ENCODE data around the gene TKT.

The TKT gene

DNA sequence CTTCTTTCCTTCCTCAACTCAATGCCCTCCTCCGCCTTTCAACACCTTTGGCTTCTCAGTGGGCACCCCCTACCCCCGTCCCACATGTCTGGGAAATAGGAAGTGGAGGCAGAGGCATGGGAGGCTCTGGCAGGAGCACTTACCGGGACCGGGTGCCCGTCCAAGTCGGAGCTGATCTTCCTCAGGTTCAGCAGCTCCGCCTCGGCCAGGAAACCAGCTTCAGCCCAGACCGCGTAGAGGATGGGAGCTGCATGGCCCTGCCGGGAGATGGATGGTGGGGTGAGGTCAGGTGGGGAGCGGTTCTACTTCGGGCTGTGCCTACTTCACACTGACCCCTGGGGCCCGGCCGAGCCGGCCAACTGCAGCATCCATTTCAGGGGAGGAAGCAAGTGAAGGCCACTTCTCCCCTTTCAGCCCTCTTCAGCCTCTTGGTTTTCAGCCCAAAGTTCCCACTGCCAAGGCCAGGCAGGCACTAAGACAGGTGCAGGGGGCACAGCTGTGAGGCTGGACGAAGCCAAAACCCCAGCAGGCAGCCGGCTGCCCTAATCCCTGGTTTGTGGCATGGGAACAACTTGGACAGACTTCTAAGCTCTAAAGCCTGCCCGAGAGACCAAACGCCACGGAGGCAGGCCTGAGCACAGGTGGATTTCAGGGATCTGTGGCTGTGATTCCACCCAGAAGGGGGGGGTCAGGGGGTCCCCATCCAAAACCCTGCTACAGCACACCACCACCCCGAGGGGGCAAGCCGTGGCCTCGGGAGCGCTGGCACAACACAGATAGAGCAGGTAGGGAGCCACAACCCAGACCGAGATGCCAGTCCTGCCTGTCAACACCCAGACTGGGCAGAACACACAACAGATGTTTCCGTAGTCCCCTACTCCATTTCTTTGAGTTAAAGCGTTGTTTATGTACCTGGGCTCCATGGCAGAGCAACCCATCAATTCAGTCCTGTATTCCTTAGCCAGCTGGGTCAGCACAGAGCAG lies 14.5 kb downstream of the TKT start:
- Histone ChIP-seq H3K4me3 (ENCODE audit: low read length in 2 of 2) (no peak overlapping the region), H3K9ac (ENCODE audit: low read length in 2 of 2) (no peak overlapping the region), H3K27me3 (ENCODE audit: control insufficient read depth in 1 of 2, insufficient read depth in 2 of 2, low read length in 2 of 2) (no peaks in the 10 kb centered on the region), H3K4me1 (ENCODE audit: control insufficient read depth, insufficient read depth, low read length) (peaks cover 29% of the 10 kb centered on the region), H3K9me3 (ENCODE audit: control insufficient read depth in 2 of 2, low read length in 2 of 2) (no peaks in the 10 kb centered on the region), H3K27ac (ENCODE audit: low read length) (no peak overlapping the region), H3K36me3 (ENCODE audit: control insufficient read depth in 2 of 2, insufficient read depth in 2 of 2, low read length in 2 of 2) (peaks cover 38 to 39% of the 10 kb centered on the region in 2 donors)

DNA sequence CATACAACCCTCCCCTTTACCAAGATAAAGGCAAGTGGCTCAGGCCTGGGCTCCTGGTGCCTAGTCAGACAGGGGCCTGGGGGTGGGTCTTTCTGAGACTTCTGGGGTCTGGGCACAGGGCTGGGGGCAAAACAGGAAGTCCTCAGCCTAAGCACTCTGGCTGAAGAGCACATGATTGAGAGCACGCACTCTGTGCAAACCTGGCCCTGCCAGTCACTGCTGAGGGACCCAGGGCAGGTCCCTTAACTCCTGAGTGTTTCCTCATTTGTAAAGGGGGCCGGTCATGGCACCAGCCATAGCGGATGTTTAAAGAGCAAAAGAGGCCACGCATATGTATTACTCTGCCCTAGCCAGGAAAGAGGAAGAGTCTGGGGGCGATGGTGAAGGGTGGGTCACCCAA lies 16.0 kb downstream of the TKT start:
- no peaks in the 10 kb centered on the region for H3K9me3 ChIP-seq (ENCODE audit: control insufficient read depth in 2 of 2, low read length in 2 of 2)
- no peak overlapping the region for H3K4me3 ChIP-seq (ENCODE audit: low read length in 2 of 2)
- H3K27ac ChIP-seq (ENCODE audit: low read length) = no peak overlapping the region
- H3K27me3 ChIP-seq (ENCODE audit: control insufficient read depth in 1 of 2, insufficient read depth in 2 of 2, low read length in 2 of 2) = no peaks in the 10 kb centered on the region
- peaks cover 34% of the 10 kb centered on the region for H3K4me1 ChIP-seq (ENCODE audit: control insufficient read depth, insufficient read depth, low read length)
- peaks cover 39 to 45% of the 10 kb centered on the region in 2 donors for H3K36me3 ChIP-seq (ENCODE audit: control insufficient read depth in 2 of 2, insufficient read depth in 2 of 2, low read length in 2 of 2)
- no peak overlapping the region for H3K9ac ChIP-seq (ENCODE audit: low read length in 2 of 2)

DNA sequence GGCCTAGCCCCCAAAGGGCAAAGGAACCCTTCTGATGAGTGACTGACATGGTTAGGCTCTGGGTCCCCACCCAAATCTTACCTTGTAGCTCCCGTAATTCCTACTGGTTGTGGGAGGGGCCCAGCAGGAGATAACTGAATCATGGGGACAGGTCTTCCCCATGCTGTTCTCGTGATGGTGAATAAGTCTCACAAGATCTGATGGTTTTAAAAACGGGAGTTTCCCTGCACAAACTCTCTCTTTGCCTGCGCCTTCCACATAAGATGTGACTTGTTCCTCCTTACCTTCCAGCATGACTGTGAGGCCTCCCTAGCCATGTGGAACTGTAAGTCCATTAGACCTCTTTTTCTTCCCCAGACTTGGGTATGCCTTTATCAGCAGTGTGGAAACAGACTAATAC lies 16.9 kb downstream of the TKT start:
- Histone ChIP-seq H3K27me3 (ENCODE audit: control insufficient read depth in 1 of 2, insufficient read depth in 2 of 2, low read length in 2 of 2) (no peaks in the 10 kb centered on the region), H3K9me3 (ENCODE audit: control insufficient read depth in 2 of 2, low read length in 2 of 2) (no peaks in the 10 kb centered on the region), H3K4me3 (ENCODE audit: low read length in 2 of 2) (no peak overlapping the region), H3K9ac (ENCODE audit: low read length in 2 of 2) (no peak overlapping the region), H3K36me3 (ENCODE audit: control insufficient read depth in 2 of 2, insufficient read depth in 2 of 2, low read length in 2 of 2) (peaks cover 48 to 53% of the 10 kb centered on the region in 2 donors), H3K27ac (ENCODE audit: low read length) (no peak overlapping the region), H3K4me1 (ENCODE audit: control insufficient read depth, insufficient read depth, low read length) (peaks cover 28% of the 10 kb centered on the region)

DNA sequence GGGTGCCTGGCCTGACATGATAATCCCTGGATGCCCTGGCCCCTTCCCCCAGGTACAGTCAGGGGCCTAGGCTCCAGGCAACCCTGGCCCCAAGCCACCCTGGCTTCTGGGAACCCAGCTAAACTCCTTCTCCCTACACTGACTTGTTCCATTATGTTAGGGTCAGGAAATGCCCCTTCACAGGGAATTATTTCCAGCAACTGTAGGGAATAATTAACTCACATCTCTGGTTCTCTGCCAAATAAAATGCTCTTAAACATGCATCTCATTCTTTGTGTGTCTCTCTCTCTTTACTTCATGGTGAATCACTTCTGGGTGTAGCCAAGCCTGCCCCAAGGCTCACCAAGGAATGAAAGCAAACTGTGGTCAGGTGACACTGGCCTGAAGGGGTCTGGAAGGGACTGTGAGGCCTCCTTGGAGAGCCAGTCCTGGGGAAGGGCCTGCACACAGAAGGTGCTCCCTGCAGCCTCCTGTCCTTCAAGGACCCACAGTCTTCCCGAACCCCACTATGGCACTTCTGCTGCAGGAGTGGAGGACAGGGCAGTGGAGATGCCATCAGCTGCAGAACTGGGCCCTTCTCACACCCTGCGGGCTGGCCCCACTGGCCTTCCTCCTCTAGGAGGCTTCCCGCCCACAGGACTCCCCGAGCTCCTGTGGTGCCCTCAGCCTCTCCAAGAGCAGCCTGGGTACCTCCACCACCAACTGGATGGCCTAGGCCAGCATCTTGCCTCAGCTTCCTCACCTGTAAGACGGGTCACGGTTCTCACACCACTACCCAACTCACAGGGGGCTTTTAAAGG lies 17.6 kb downstream of the TKT start:
- Histone ChIP-seq H3K36me3 (ENCODE audit: control insufficient read depth in 2 of 2, insufficient read depth in 2 of 2, low read length in 2 of 2) (peaks cover 55 to 59% of the 10 kb centered on the region in 2 donors), H3K27ac (ENCODE audit: low read length) (no peak overlapping the region), H3K4me1 (ENCODE audit: control insufficient read depth, insufficient read depth, low read length) (peaks cover 25% of the 10 kb centered on the region)

DNA sequence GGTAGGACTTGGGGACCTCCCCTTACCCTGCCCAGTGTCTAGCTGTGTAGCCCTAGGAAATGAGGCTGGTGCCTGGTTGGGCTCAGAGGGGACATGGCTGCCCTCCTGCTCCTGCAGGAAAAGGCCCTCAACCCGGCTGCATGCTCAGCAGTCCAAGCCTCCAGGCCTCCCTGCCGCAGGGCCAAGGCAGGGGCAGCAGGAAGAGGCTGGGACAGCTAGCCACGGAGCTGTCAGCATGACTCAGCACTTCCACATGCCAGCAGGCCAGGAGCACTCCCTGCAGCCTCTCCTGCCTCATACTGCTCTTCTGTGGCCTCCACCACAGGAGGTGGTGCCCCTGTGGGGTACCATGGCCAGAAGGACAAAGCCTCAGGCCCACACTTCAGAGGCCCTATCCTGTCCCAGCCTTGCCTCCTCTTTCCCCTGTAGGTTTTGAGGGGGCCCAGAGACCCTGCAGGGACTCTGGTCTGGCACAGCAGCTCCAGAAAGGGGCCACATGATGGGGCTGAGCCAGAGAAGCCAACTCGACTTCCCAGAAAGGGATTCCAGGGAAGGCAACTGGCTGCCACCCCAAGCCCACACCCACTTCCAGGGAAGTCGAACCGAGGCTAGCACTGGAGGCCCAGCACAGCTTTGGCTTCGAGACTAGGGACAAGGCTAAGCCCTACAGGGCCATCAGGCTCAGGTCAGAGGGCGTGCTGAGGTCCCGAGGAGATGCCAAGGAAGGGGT lies 19.5 kb downstream of the TKT start:
- no peaks in the 10 kb centered on the region for H3K27me3 ChIP-seq (ENCODE audit: control insufficient read depth in 1 of 2, insufficient read depth in 2 of 2, low read length in 2 of 2)
- H3K4me1 ChIP-seq (ENCODE audit: control insufficient read depth, insufficient read depth, low read length) = peaks cover 20% of the 10 kb centered on the region
- no peak overlapping the region for H3K9ac ChIP-seq (ENCODE audit: low read length in 2 of 2)
- H3K4me3 ChIP-seq (ENCODE audit: low read length in 2 of 2) = peak overlapping the region in 1 of 2 donors; percentile 3
- H3K27ac ChIP-seq (ENCODE audit: low read length) = peak overlapping the region; percentile 37
- H3K9me3 ChIP-seq (ENCODE audit: control insufficient read depth in 2 of 2, low read length in 2 of 2) = no peaks in the 10 kb centered on the region
- H3K36me3 ChIP-seq (ENCODE audit: control insufficient read depth in 2 of 2, insufficient read depth in 2 of 2, low read length in 2 of 2) = peaks cover 64 to 69% of the 10 kb centered on the region in 2 donors

More for the DNA sequence above, 17.6 kb downstream of the TKT start:
- H3K9me3 ChIP-seq (ENCODE audit: control insufficient read depth in 2 of 2, low read length in 2 of 2) = no peaks in the 10 kb centered on the region
- H3K27me3 ChIP-seq (ENCODE audit: control insufficient read depth in 1 of 2, insufficient read depth in 2 of 2, low read length in 2 of 2) = no peaks in the 10 kb centered on the region
- H3K4me3 ChIP-seq (ENCODE audit: low read length in 2 of 2) = no peak overlapping the region
- peak overlapping the region in 1 of 2 donors; percentile 13 for H3K9ac ChIP-seq (ENCODE audit: low read length in 2 of 2)

DNA sequence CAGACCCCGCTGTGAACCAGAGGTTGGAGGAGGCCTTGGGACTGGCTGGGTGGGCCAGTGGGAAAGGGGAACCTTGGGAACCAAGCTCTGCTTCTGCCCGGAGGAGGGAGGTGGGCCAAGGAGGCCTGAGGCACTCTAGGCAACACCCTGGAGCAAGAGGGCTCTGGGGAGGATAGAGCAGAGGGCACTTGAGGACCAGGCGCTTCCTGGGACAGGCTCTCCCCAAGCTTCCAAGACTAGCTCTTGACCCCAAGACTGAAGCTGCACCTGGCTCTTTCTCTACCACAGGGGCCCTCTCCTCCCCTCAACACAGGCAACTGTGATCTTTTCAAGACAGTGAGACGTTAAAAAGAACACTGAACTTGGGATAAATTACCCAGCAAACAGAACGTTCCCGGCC lies 20.3 kb downstream of the TKT start:
- peaks cover 20% of the 10 kb centered on the region for H3K4me1 ChIP-seq (ENCODE audit: control insufficient read depth, insufficient read depth, low read length)
- no peaks in the 10 kb centered on the region for H3K9me3 ChIP-seq (ENCODE audit: control insufficient read depth in 2 of 2, low read length in 2 of 2)
- no peak overlapping the region for H3K4me3 ChIP-seq (ENCODE audit: low read length in 2 of 2)
- peaks cover 63 to 70% of the 10 kb centered on the region in 2 donors for H3K36me3 ChIP-seq (ENCODE audit: control insufficient read depth in 2 of 2, insufficient read depth in 2 of 2, low read length in 2 of 2)
- H3K9ac ChIP-seq (ENCODE audit: low read length in 2 of 2) = no peak overlapping the region
- H3K27me3 ChIP-seq (ENCODE audit: control insufficient read depth in 1 of 2, insufficient read depth in 2 of 2, low read length in 2 of 2) = no peaks in the 10 kb centered on the region
- peak overlapping the region; percentile 37 for H3K27ac ChIP-seq (ENCODE audit: low read length)

DNA sequence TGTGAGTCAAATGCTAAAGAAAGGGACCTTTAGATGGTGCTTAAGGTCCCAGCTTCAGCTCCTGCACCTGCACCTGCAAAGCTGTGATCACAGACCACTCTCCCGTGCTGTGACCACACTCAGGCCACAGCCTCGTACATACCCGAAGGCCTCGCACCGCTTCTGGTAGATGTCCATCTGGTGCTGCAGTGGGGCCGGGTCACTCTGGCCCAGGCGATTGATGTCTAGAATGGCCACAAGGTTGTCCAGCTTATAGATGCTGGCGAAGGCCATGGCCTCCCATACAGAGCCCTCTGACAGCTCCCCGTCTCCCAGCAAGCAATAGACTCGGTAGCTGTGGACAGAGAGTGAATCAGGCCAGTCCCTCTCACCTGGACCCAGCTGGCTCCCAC lies 21.0 kb downstream of the TKT start:
- peaks cover 20% of the 10 kb centered on the region for H3K4me1 ChIP-seq (ENCODE audit: control insufficient read depth, insufficient read depth, low read length)
- peaks cover 62 to 70% of the 10 kb centered on the region in 2 donors for H3K36me3 ChIP-seq (ENCODE audit: control insufficient read depth in 2 of 2, insufficient read depth in 2 of 2, low read length in 2 of 2)
- H3K9ac ChIP-seq (ENCODE audit: low read length in 2 of 2) = no peak overlapping the region
- no peak overlapping the region for H3K4me3 ChIP-seq (ENCODE audit: low read length in 2 of 2)
- H3K27me3 ChIP-seq (ENCODE audit: control insufficient read depth in 1 of 2, insufficient read depth in 2 of 2, low read length in 2 of 2) = no peaks in the 10 kb centered on the region
- no peak overlapping the region for H3K27ac ChIP-seq (ENCODE audit: low read length)
- H3K9me3 ChIP-seq (ENCODE audit: control insufficient read depth in 2 of 2, low read length in 2 of 2) = no peaks in the 10 kb centered on the region

DNA sequence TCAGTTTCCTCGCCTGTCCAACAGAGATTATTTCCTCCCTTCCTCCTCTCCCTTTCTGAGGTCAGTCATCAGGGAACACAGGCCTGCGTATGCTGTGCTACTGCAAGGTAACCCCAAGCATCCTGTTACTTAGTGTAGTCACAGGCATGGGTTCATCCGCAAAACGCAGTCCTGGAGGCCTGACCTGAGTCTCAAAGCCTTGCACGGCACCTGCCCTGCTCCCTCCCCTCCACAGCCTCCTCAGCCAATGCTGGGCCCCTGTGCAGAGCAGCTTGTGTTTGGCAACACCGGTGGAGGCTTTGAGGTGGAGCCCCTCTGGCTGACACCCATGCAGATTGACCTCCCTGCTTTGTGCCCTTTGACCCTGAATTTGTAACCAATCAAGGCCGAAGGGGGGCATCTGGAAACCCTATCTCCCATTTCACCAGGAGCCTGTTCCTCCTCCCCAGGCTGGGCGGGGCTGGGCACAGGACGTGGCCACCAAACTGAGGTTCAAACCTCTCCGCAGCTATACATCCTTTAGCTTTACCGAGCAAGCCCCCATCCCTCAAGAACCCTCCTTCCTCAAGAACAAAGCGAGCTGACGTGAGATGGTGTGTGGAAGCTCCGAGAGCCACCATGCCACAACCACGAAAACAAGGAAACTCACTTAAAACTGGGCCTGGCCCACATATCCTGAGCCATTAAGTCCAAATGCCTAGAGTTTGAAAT lies 21.5 kb downstream of the TKT start:
- H3K9me3 ChIP-seq (ENCODE audit: control insufficient read depth in 2 of 2, low read length in 2 of 2) = no peaks in the 10 kb centered on the region
- H3K4me1 ChIP-seq (ENCODE audit: control insufficient read depth, insufficient read depth, low read length) = peaks cover 20% of the 10 kb centered on the region

DNA sequence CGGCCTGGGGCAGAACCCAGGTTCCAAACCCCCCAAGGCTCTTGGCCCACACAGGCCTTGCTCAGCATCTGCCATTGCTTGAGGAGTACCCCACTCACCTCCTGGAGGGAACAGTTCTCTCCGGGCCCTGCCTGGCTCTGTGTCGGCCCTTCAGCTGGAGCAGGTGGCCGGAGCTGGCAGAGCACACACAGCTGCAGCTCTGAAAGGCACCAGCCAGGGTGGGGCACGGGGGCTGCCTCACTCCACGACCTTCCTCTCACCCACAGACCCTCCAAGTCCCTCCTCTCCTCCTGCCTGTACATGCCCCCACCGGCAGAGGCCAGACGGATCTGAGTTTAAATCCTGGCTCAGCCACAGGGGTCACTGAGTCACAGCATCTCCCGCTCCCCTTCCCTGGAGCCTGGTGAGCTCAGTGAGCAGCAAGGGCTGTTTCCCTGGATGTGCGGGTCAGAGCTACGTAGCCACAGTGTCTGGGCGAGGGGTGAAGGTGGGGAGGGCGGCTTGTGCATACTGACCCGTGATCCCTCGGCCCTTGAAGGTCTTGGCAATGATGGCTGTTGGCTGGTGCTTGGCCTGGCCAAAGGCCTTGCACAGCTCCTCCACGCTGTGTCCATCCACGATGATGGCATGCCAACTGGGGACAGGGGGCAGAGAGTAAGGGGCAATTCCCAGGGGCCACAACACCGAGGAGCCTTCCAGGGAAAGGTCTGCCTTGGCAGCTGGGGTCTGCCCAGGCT lies 23.0 kb downstream of the TKT start:
- Histone ChIP-seq H3K9me3 (ENCODE audit: control insufficient read depth in 2 of 2, low read length in 2 of 2) (no peaks in the 10 kb centered on the region), H3K27ac (ENCODE audit: low read length) (no peak overlapping the region), H3K4me1 (ENCODE audit: control insufficient read depth, insufficient read depth, low read length) (peaks cover 11% of the 10 kb centered on the region), H3K4me3 (ENCODE audit: low read length in 2 of 2) (no peak overlapping the region), H3K27me3 (ENCODE audit: control insufficient read depth in 1 of 2, insufficient read depth in 2 of 2, low read length in 2 of 2) (no peaks in the 10 kb centered on the region), H3K9ac (ENCODE audit: low read length in 2 of 2) (no peak overlapping the region), H3K36me3 (ENCODE audit: control insufficient read depth in 2 of 2, insufficient read depth in 2 of 2, low read length in 2 of 2) (peaks cover 65 to 79% of the 10 kb centered on the region in 2 donors)

More for the DNA sequence above, 21.5 kb downstream of the TKT start:
- Histone ChIP-seq H3K9ac (ENCODE audit: low read length in 2 of 2) (no peak overlapping the region), H3K36me3 (ENCODE audit: control insufficient read depth in 2 of 2, insufficient read depth in 2 of 2, low read length in 2 of 2) (peaks cover 62 to 71% of the 10 kb centered on the region in 2 donors), H3K4me3 (ENCODE audit: low read length in 2 of 2) (no peak overlapping the region), H3K27ac (ENCODE audit: low read length) (no peak overlapping the region), H3K27me3 (ENCODE audit: control insufficient read depth in 1 of 2, insufficient read depth in 2 of 2, low read length in 2 of 2) (no peaks in the 10 kb centered on the region)

Data from stomach smooth muscle (tissue), 2 donors.